Body of pancreas (tissue), 4 donors: ENCODE data around the gene CYP4V2.

Source experiments
- POLR2A ChIP-seq, 3 donors: fragments of 450-650 bp; IDR thresholded peaks; one replicate each; pipeline ENCODE4 v1.6.1; 2016; ENCODE audit warnings: antibody characterized with exemption in 3 of 3, mild to moderate bottlenecking in 2 of 3
- TF ChIP-seq, protein P1 (sequence below), 7 experiments: fragments of 450-650 bp in 4 of 7; fragments of 200-600 bp in 3 of 7; sonication (generic) in 3 of 7; IDR thresholded peaks; one replicate each; pipeline ENCODE4 v1.5.1; 2016 to 2019; ENCODE audit warnings: antibody characterized with exemption in 7 of 7

GRCh38 chr4:186188107-186188506, 3.3 kb upstream of the CYP4V2 start:
- TF ChIP-seq, protein P1, sequence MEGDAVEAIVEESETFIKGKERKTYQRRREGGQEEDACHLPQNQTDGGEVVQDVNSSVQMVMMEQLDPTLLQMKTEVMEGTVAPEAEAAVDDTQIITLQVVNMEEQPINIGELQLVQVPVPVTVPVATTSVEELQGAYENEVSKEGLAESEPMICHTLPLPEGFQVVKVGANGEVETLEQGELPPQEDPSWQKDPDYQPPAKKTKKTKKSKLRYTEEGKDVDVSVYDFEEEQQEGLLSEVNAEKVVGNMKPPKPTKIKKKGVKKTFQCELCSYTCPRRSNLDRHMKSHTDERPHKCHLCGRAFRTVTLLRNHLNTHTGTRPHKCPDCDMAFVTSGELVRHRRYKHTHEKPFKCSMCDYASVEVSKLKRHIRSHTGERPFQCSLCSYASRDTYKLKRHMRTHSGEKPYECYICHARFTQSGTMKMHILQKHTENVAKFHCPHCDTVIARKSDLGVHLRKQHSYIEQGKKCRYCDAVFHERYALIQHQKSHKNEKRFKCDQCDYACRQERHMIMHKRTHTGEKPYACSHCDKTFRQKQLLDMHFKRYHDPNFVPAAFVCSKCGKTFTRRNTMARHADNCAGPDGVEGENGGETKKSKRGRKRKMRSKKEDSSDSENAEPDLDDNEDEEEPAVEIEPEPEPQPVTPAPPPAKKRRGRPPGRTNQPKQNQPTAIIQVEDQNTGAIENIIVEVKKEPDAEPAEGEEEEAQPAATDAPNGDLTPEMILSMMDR (IDR thresholded peaks at IDR 0.05), result no peak
- no peak for TF ChIP-seq POLR2A (IDR thresholded peaks at IDR 0.05)
